Stimulated activated CD8-positive, alpha-beta memory T cell treated with anti-CD3 and anti-CD28 coated beads, Interleukin-15, amount 100 ng/mL, for 24 hours (primary cell): ENCODE results near the gene NSUN6.
"Not testable (repeated sequence)": the region's sequence is repeated elsewhere in the genome, so short reads cannot be mapped to it uniquely, and the experiment has no call there.

Source experiments
- DNase-seq: peaks from one replicate; pipeline ENCODE4 v3.0.0-alpha.2; 2020; ENCODE audit warnings: low read depth

The NSUN6 gene

GRCh38 chr10:18659125-18659818, 7.9 kb upstream of the NSUN6 start, which contains the start of gene ARL5B:
TSS of gene ARL5B (plus strand) at chr10:18659431. CDS start at chr10:18659638, 207 bp downstream.
- peak; percentile 92 for DNase-seq

- DNase-seq, result no peak
These were observed 7.1 kb upstream of the NSUN6 start for GRCh38 chr10:18658271-18659124.

- no peak for DNase-seq
These were observed 5.3 kb upstream of the NSUN6 start for GRCh38 chr10:18656724-18657123.

- DNase-seq, result no peak
These were observed 1.7 kb upstream of the NSUN6 start for GRCh38 chr10:18653112-18653511.

- DNase-seq, result no peak
These were observed 886 bp downstream of the NSUN6 start for GRCh38 chr10:18650404-18650997.

GRCh38 chr10:18649364-18649959, 1.9 kb downstream of the NSUN6 start:
- DNase-seq, result no peak

- DNase-seq, result no peak
These were observed 3.4 kb downstream of the NSUN6 start for GRCh38 chr10:18647945-18648344.

GRCh38 chr10:18647151-18647550, 4.2 kb downstream of the NSUN6 start:
- DNase-seq, result no peak

- DNase-seq, result not testable (repeated sequence)
These were observed 11.7 kb downstream of the NSUN6 start for GRCh38 chr10:18639719-18640118.

- not testable (repeated sequence) for DNase-seq
These were observed 14.0 kb downstream of the NSUN6 start for GRCh38 chr10:18637400-18637799.

GRCh38 chr10:18635995-18636394, 15.4 kb downstream of the NSUN6 start:
- no peak for DNase-seq

GRCh38 chr10:18632500-18632899, 18.9 kb downstream of the NSUN6 start:
- DNase-seq, result not testable (repeated sequence)

- DNase-seq, result peak; percentile 18
These were observed 23.9 kb downstream of the NSUN6 start for GRCh38 chr10:18627452-18628018.

DNA sequence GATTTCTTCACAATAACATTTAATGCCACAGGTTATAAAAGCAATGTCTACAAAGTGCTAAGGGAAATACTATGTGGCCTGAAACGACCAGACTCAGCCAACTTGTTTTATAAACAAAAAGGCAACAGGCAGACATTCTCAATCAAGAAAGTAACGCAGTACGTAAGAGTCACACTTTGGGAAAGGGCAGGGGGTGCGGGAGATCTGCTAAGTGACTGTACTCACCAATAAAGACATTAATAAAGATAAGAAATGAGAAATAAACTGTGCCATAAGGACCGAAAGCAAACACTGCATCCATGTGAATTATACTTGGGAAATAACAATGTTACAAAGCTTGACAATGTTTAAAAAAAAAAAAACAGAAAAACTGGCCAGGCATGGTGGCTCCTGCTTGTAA, 25.5 kb downstream of the NSUN6 start:
- DNase-seq, result no peak

GRCh38 chr10:18623671-18624070, 27.7 kb downstream of the NSUN6 start:
- DNase-seq, result not testable (repeated sequence)

- no peak for DNase-seq
These were observed 30.5 kb downstream of the NSUN6 start for GRCh38 chr10:18620856-18621255.

- no peak for DNase-seq
These were observed 32.4 kb downstream of the NSUN6 start for GRCh38 chr10:18619016-18619415.

GRCh38 chr10:18616337-18616736, 35.0 kb downstream of the NSUN6 start:
- no peak for DNase-seq

DNA sequence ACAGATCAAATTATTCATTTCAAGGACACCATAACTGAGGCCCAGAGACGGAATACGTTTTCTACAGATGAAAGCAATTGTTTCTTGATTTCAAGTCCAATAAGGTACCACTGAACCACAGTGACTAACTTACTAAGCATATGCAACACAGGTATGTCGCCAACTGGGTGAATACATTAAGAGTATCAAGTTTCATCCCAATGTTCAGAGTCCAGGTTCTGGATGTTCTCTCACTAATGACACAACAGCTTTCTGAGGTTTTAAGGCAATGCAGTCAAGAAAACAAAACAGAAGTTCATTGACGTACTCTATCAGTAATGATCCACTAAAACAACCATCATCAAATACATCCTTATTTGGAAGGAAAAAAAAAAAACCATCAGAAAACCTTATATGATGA, 35.8 kb downstream of the NSUN6 start:
- DNase-seq, result no peak

DNA sequence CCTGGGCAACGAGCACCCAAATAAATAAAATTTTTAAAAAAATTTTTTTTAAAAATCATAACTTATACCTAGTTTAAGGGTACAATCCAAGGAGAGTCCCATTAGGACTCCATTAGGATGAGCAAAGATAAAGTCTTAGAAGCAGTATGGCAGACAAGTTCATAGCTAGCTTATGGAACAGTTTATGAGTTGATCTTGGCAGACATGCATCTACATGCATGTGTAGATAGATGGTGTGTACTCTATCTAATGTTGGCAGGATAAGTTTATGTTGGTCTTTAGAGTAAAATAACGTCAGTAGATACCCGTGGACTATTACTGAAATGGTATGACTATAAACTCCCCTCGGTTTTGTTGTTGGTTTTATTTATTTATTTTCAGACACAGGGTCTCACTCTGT, 40.2 kb downstream of the NSUN6 start:
- no peak for DNase-seq

GRCh38 chr10:18610517-18610916, 40.9 kb downstream of the NSUN6 start:
- no peak for DNase-seq

DNA sequence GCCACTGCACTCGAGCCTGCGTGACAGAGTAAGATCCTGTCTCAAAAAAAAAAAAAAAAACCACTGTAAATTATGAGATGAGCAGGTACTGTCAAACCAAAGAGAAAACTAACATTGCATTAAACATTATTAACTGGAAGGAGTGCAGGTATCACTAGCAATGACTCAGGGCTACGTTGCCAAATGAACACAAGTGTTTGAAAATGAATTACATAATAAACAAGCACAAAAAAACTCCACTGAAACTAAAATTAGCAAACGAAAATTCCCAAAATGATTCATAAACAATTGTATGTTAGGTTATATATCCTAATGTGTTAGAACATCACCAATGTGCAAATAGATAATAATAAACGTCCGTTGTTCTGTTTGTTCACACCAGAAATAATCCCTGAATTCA, 42.8 kb downstream of the NSUN6 start:
- no peak for DNase-seq
